IPS-18a (cell line): ENCODE measurements around the gene HLTF.
"Not testable (repeated sequence)": the region's sequence is repeated elsewhere in the genome, so short reads cannot be mapped to it uniquely, and the experiment has no call there.

Experiments
- H3K27ac ChIP-seq: one replicate; pipeline ENCODE4 v1.5.1; 2013; ENCODE audit warnings: low read length
- H3K27me3 ChIP-seq: one replicate; pipeline ENCODE4 v1.6.1; 2013; ENCODE audit warnings: mild to moderate bottlenecking, low read length; ENCODE audit not compliant: control insufficient read depth, insufficient read depth
- H3K36me3 ChIP-seq: one replicate; pipeline ENCODE4 v1.6.1; 2013; ENCODE audit warnings: low read depth, low read length; ENCODE audit not compliant: control insufficient read depth
- H3K4me1 ChIP-seq: one replicate; pipeline ENCODE4 v1.6.1; 2013; ENCODE audit warnings: low read depth, low read length; ENCODE audit not compliant: control insufficient read depth
- H3K4me3 ChIP-seq: one replicate; pipeline ENCODE4 v1.5.1; 2013; ENCODE audit warnings: low read length
- H3K9ac ChIP-seq: one replicate; pipeline ENCODE4 v1.6.1; 2013; ENCODE audit warnings: mild to moderate bottlenecking, low read length, moderate library complexity
- H3K9me3 ChIP-seq: one replicate; pipeline ENCODE4 v1.6.1; 2013; ENCODE audit warnings: low read depth, low read length; ENCODE audit not compliant: control insufficient read depth

Gene HLTF

GRCh38 chr3:149114458-149114857 is 28.1 kb upstream of the HLTF start:
- Histone ChIP-seq H3K4me3 (no peak overlapping the region), H3K9ac (no peak overlapping the region), H3K27ac (no peak overlapping the region), H3K9me3 (no peaks in the 10 kb centered on the region), H3K4me1 (peaks cover 7% of the 10 kb centered on the region), H3K27me3 (no peaks in the 10 kb centered on the region), H3K36me3 (no peaks in the 10 kb centered on the region)

GRCh38 chr3:149104484-149104883 is 18.2 kb upstream of the HLTF start:
- Histone ChIP-seq H3K9me3 (peaks cover 5% of the 10 kb centered on the region), H3K27ac (no peak overlapping the region), H3K27me3 (no peaks in the 10 kb centered on the region), H3K4me3 (no peak overlapping the region), H3K36me3 (no peaks in the 10 kb centered on the region), H3K9ac (no peak overlapping the region), H3K4me1 (no peaks in the 10 kb centered on the region)

- no peaks in the 10 kb centered on the region for H3K27me3 ChIP-seq
- H3K9ac ChIP-seq, result no peak overlapping the region
- H3K36me3 ChIP-seq, result no peaks in the 10 kb centered on the region
- no peak overlapping the region for H3K4me3 ChIP-seq
- peaks cover 3% of the 10 kb centered on the region for H3K9me3 ChIP-seq
- no peaks in the 10 kb centered on the region for H3K4me1 ChIP-seq
- no peak overlapping the region for H3K27ac ChIP-seq
These were observed 15.3 kb upstream of the HLTF start for GRCh38 chr3:149101641-149102040.

- Histone ChIP-seq H3K4me1 (no peaks in the 10 kb centered on the region), H3K36me3 (no peaks in the 10 kb centered on the region), H3K4me3 (no peak overlapping the region), H3K9me3 (no peaks in the 10 kb centered on the region), H3K27ac (no peak overlapping the region), H3K9ac (no peak overlapping the region), H3K27me3 (no peaks in the 10 kb centered on the region)
These were observed 14.8 kb upstream of the HLTF start for GRCh38 chr3:149101154-149101553.

GRCh38 chr3:149097987-149098386 is 11.7 kb upstream of the HLTF start:
- H3K27ac ChIP-seq, H3K36me3 ChIP-seq, H3K4me3 ChIP-seq, H3K4me1 ChIP-seq, H3K9me3 ChIP-seq, H3K27me3 ChIP-seq, H3K9ac ChIP-seq: not testable (repeated sequence)

GRCh38 chr3:149095487-149095886 is 9.2 kb upstream of the HLTF start:
- Histone ChIP-seq H3K4me1 (no peaks in the 10 kb centered on the region), H3K27ac (no peak overlapping the region), H3K4me3 (no peak overlapping the region), H3K36me3 (no peaks in the 10 kb centered on the region), H3K9ac (no peak overlapping the region), H3K27me3 (no peaks in the 10 kb centered on the region), H3K9me3 (no peaks in the 10 kb centered on the region)

- Histone ChIP-seq H3K9ac (no peak overlapping the region), H3K4me1 (no peaks in the 10 kb centered on the region), H3K9me3 (no peaks in the 10 kb centered on the region), H3K36me3 (no peaks in the 10 kb centered on the region), H3K27ac (no peak overlapping the region), H3K4me3 (no peak overlapping the region), H3K27me3 (peaks cover 4% of the 10 kb centered on the region)
These were observed 5.7 kb upstream of the HLTF start for GRCh38 chr3:149091983-149092382.

- H3K9me3 ChIP-seq, result no peaks in the 10 kb centered on the region
- no peak overlapping the region for H3K4me3 ChIP-seq
- no peak overlapping the region for H3K9ac ChIP-seq
- peaks cover 8% of the 10 kb centered on the region for H3K27me3 ChIP-seq
- no peaks in the 10 kb centered on the region for H3K36me3 ChIP-seq
- no peak overlapping the region for H3K27ac ChIP-seq
- H3K4me1 ChIP-seq, result no peaks in the 10 kb centered on the region
These were observed 4.6 kb upstream of the HLTF start for GRCh38 chr3:149090907-149091306.

GRCh38 chr3:149090461-149090860 is 4.1 kb upstream of the HLTF start:
- no peaks in the 10 kb centered on the region for H3K4me1 ChIP-seq
- no peaks in the 10 kb centered on the region for H3K9me3 ChIP-seq
- H3K9ac ChIP-seq, result no peak overlapping the region
- H3K36me3 ChIP-seq, result no peaks in the 10 kb centered on the region
- H3K27ac ChIP-seq, result no peak overlapping the region
- no peak overlapping the region for H3K4me3 ChIP-seq
- peaks cover 8% of the 10 kb centered on the region for H3K27me3 ChIP-seq

- H3K27ac ChIP-seq, result no peak overlapping the region
- no peak overlapping the region for H3K4me3 ChIP-seq
- H3K9ac ChIP-seq, result no peak overlapping the region
- peaks cover 18% of the 10 kb centered on the region for H3K27me3 ChIP-seq
- no peaks in the 10 kb centered on the region for H3K36me3 ChIP-seq
- no peaks in the 10 kb centered on the region for H3K4me1 ChIP-seq
- H3K9me3 ChIP-seq, result no peaks in the 10 kb centered on the region
These were observed 3.1 kb upstream of the HLTF start for GRCh38 chr3:149089395-149089794.

- H3K4me1 ChIP-seq, result peaks cover 5% of the 10 kb centered on the region
- H3K27me3 ChIP-seq, result peaks cover 18% of the 10 kb centered on the region
- H3K27ac ChIP-seq, result no peak overlapping the region
- H3K9me3 ChIP-seq, result no peaks in the 10 kb centered on the region
- H3K9ac ChIP-seq, result no peak overlapping the region
- H3K36me3 ChIP-seq, result peaks cover 6% of the 10 kb centered on the region
- H3K4me3 ChIP-seq, result no peak overlapping the region
These were observed 875 bp upstream of the HLTF start for GRCh38 chr3:149087208-149087607.

- peaks cover 6% of the 10 kb centered on the region for H3K36me3 ChIP-seq
- H3K27ac ChIP-seq, result no peak overlapping the region
- H3K27me3 ChIP-seq, result peaks cover 18% of the 10 kb centered on the region
- peak overlapping the region; percentile 87 for H3K4me3 ChIP-seq
- H3K4me1 ChIP-seq, result peaks cover 5% of the 10 kb centered on the region
- peak overlapping the region; percentile 74 for H3K9ac ChIP-seq
- no peaks in the 10 kb centered on the region for H3K9me3 ChIP-seq
These were observed 503 bp downstream of the HLTF start for GRCh38 chr3:149085828-149086231.
